ENCODE data around the gene ESYT1.

- TF ChIP-seq FOXP2 (optimal IDR thresholded peaks at IDR 0.05; ENCODE audit: borderline replicate concordance, extremely low read depth, extremely low read length, insufficient read depth) = no peak
- TF ChIP-seq TAF1 (IDR thresholded peaks at IDR 0.05; ENCODE audit: borderline replicate concordance, insufficient read depth, low read length) = no peak
- no peak for TF ChIP-seq POLR2AphosphoS5 (IDR thresholded peaks at IDR 0.05; ENCODE audit: low read depth, low read length)
- TF ChIP-seq, protein P1, sequence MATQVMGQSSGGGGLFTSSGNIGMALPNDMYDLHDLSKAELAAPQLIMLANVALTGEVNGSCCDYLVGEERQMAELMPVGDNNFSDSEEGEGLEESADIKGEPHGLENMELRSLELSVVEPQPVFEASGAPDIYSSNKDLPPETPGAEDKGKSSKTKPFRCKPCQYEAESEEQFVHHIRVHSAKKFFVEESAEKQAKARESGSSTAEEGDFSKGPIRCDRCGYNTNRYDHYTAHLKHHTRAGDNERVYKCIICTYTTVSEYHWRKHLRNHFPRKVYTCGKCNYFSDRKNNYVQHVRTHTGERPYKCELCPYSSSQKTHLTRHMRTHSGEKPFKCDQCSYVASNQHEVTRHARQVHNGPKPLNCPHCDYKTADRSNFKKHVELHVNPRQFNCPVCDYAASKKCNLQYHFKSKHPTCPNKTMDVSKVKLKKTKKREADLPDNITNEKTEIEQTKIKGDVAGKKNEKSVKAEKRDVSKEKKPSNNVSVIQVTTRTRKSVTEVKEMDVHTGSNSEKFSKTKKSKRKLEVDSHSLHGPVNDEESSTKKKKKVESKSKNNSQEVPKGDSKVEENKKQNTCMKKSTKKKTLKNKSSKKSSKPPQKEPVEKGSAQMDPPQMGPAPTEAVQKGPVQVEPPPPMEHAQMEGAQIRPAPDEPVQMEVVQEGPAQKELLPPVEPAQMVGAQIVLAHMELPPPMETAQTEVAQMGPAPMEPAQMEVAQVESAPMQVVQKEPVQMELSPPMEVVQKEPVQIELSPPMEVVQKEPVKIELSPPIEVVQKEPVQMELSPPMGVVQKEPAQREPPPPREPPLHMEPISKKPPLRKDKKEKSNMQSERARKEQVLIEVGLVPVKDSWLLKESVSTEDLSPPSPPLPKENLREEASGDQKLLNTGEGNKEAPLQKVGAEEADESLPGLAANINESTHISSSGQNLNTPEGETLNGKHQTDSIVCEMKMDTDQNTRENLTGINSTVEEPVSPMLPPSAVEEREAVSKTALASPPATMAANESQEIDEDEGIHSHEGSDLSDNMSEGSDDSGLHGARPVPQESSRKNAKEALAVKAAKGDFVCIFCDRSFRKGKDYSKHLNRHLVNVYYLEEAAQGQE (IDR thresholded peaks at IDR 0.05; ENCODE audit: insufficient read depth in 1 of 2, low read depth in 2 of 2, low read length in 2 of 2) = no peak
- TF ChIP-seq SIN3A (IDR thresholded peaks at IDR 0.05; ENCODE audit: borderline replicate concordance, insufficient read depth, low read length) = no peak
Observed at GRCh38 chr12:56110571-56110970, 17.5 kb upstream of the ESYT1 start.

Data from PFSK-1 (cell line).